Smooth muscle cell (in vitro differentiated cells): ENCODE results near the gene ANO8. TPM values are rescaled to one million over a fixed set of nuclear protein-coding genes. Genes with fewer than 3 reads are reported as not detected.

ENCODE experiments used
- DNase-seq: peaks from one replicate; lab custom pipeline; 2025; ENCODE audit not compliant: unreplicated experiment; lab: John Stamatoyannopoulos, UW
- H2AFZ ChIP-seq: fragments of 200-600 bp; sonication (generic); 2 replicates; pipeline ENCODE4 v1.6.0; 2016; ENCODE audit warnings: antibody characterized with exemption, low read depth, mild to moderate bottlenecking
- H3F3A ChIP-seq: fragments of 200-600 bp; sonication (generic); 2 replicates; pipeline ENCODE4 v1.6.0; 2017; ENCODE audit warnings: antibody characterized with exemption, low read depth
- H3K27ac ChIP-seq: fragments of 200-600 bp; sonication (generic); 2 replicates; pipeline ENCODE4 v1.5.1; 2016; ENCODE audit warnings: low read depth, mild to moderate bottlenecking
- H3K27me3 ChIP-seq: fragments of 200-600 bp; sonication (generic); 2 replicates; pipeline ENCODE4 v1.6.1; 2016; ENCODE audit warnings: low read depth, mild to moderate bottlenecking
- H3K36me3 ChIP-seq: fragments of 200-600 bp; sonication (generic); 2 replicates; pipeline ENCODE4 v1.5.1; 2016; ENCODE audit warnings: low read depth
- H3K4me1 ChIP-seq: fragments of 200-600 bp; sonication (generic); 2 replicates; pipeline ENCODE4 v1.5.1; 2016; ENCODE audit warnings: low read depth
- H3K4me2 ChIP-seq: fragments of 200-600 bp; sonication (generic); 2 replicates; pipeline ENCODE4 v1.6.0; 2016; ENCODE audit warnings: mild to moderate bottlenecking
- H3K4me3 ChIP-seq: fragments of 200-600 bp; sonication (generic); 2 replicates; pipeline ENCODE4 v1.5.1; 2016; ENCODE audit warnings: mild to moderate bottlenecking
- H3K79me2 ChIP-seq: fragments of 200-600 bp; sonication (generic); 2 replicates; pipeline ENCODE4 v1.6.0; 2016; ENCODE audit warnings: low read depth, mild to moderate bottlenecking
- H3K9ac ChIP-seq: fragments of 200-600 bp; sonication (generic); 2 replicates; pipeline ENCODE4 v1.6.0; 2016; ENCODE audit warnings: low read depth
- H3K9me3 ChIP-seq: fragments of 200-600 bp; sonication (generic); replicated peaks from 2 replicates; pipeline ENCODE4 v1.5.1; 2016; ENCODE audit warnings: low read depth
- H4K20me1 ChIP-seq: fragments of 200-600 bp; sonication (generic); 2 replicates; pipeline ENCODE4 v1.6.0; 2016; ENCODE audit warnings: low read depth
- CTCF ChIP-seq: fragments of 200-600 bp; sonication (generic); IDR thresholded peaks from 2 replicates; pipeline ENCODE4 v1.5.1; 2017; ENCODE audit warnings: borderline replicate concordance, mild to moderate bottlenecking, antibody characterized with exemption; ENCODE audit not compliant: insufficient read depth, poor library complexity, severe bottlenecking
- WGBS: methylation state at CpG from one replicate; pipeline ENCODE4 v1.1.7; 2016; ENCODE audit warnings: low lambda C conversion rate; 5-methylcytosine and 5-hydroxymethylcytosine counted together
- polyA plus RNA-seq: library from polyadenylated mRNA; unstranded; fragments of >200 nt; fragmentation: Nextera tagmentation; extraction: Ambion mirVana; gene quantifications from 2 replicates; pipeline ENCODE4 v1.2.1, GENCODE V29; 2016
- total RNA-seq: library from RNA; depleted of rRNA; stranded (reverse); fragments of >200 nt; gene quantifications from 2 replicates; pipeline ENCODE4 v1.2.3, GENCODE V29; 2014

The ANO8 gene
- total and polyA plus RNA-seq, 2 experiments from 2014 or later: 1.3 to 8.0 TPM

- Histone ChIP-seq H3F3A (no peaks in the 10 kb centered on the region), H3K4me3 (no peak overlapping the region), H3K79me2 (no peaks in the 10 kb centered on the region), H3K4me1 (no peaks in the 10 kb centered on the region), H4K20me1 (no peaks in the 10 kb centered on the region), H3K9ac (no peak overlapping the region), H3K27me3 (no peaks in the 10 kb centered on the region), H3K36me3 (no peaks in the 10 kb centered on the region), H3K27ac (no peak overlapping the region), H3K4me2 (no peak overlapping the region), H3K9me3 (no peaks in the 10 kb centered on the region), H2AFZ (no peak overlapping the region)
- 91% methylated on average over 7 of the region's 7 CpGs for WGBS
- no peak for DNase-seq
- TF ChIP-seq CTCF: no peak
These were observed 22.5 kb upstream of the ANO8 start for GRCh38 chr19:17357078-17357666.

- no peak overlapping the region for H3K4me2 ChIP-seq
- no peaks in the 10 kb centered on the region for H3F3A ChIP-seq
- H3K36me3 ChIP-seq: no peaks in the 10 kb centered on the region
- H3K4me3 ChIP-seq: no peak overlapping the region
- H3K79me2 ChIP-seq: no peaks in the 10 kb centered on the region
- H3K4me1 ChIP-seq: peaks cover 5% of the 10 kb centered on the region
- H3K9ac ChIP-seq: no peak overlapping the region
- H3K9me3 ChIP-seq: no peaks in the 10 kb centered on the region
- H3K27me3 ChIP-seq: no peaks in the 10 kb centered on the region
- no peak for TF ChIP-seq CTCF
- 95% methylated on average over 8 of the region's 8 CpGs for WGBS
- H4K20me1 ChIP-seq: no peaks in the 10 kb centered on the region
- no peak overlapping the region for H2AFZ ChIP-seq
- DNase-seq: no peak
- no peak overlapping the region for H3K27ac ChIP-seq
These were observed 18.7 kb upstream of the ANO8 start for GRCh38 chr19:17353386-17353785.

- Histone ChIP-seq H3K27me3 (no peaks in the 10 kb centered on the region), H3K4me3 (no peak overlapping the region), H3F3A (no peaks in the 10 kb centered on the region), H4K20me1 (no peaks in the 10 kb centered on the region), H3K4me2 (no peak overlapping the region), H3K9me3 (no peaks in the 10 kb centered on the region), H3K4me1 (peaks cover 5% of the 10 kb centered on the region), H3K27ac (no peak overlapping the region), H3K79me2 (no peaks in the 10 kb centered on the region), H3K9ac (no peak overlapping the region), H2AFZ (no peak overlapping the region), H3K36me3 (no peaks in the 10 kb centered on the region)
- WGBS: 80% methylated on average over 14 of the region's 14 CpGs
- TF ChIP-seq CTCF: no peak
- DNase-seq: no peak
These were observed 18.1 kb upstream of the ANO8 start for GRCh38 chr19:17352608-17353280.
